Limb (tissue), 2 donors: Measurements from ENCODE around the gene SPDL1.

ENCODE experiments used
- DNase-seq, 2 donors: peaks; one replicate each; pipeline ENCODE4 v3.0.0-alpha.2; 2016; ENCODE audit errors: extremely low spot score in 2 of 2

Gene SPDL1

DNA sequence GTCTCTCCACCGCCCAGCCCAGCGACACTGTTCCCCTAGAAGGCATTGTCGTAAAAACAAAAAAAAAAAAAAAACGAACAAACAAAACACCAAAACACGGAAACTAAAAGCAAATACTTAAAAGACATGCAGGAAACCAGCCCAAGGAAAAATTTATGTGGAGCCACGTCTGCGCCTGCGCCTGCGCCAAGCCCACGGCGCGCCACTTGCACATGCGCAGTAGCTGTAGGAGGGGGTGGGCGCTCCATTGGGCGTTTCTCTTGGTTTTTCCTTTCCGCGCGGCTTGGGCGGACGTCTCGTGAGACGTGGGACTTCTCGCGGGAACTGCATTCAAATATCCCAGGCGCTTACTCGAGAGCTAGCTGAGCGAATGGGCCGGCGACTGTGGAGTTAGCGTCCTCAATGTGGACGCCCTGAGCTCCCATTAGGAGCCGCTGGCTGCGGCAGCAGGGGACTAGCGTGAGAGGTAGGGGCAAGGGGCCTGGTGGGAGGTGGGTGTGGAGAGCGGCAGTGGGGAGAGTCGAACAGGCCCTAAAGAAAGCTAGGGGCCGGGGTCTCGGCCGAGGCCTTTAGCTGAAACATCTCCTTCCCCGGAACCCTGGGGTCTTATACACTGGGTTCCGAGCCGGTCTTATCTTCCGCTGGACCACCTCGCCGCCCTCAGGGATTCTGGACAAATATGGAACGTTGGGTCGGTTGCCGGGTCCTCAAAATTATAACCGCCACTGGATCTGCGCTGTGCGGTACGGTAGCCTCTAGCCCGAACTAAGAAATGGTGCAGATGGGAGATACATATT, at the start of gene SPDL1:
SPDL1 (plus strand) TSS at position 350 of the 797 bp plus-strand sequence. CDS start 4,644 bp downstream, outside the sequence.
- peak; percentile 95 to 97 for DNase-seq

DNA sequence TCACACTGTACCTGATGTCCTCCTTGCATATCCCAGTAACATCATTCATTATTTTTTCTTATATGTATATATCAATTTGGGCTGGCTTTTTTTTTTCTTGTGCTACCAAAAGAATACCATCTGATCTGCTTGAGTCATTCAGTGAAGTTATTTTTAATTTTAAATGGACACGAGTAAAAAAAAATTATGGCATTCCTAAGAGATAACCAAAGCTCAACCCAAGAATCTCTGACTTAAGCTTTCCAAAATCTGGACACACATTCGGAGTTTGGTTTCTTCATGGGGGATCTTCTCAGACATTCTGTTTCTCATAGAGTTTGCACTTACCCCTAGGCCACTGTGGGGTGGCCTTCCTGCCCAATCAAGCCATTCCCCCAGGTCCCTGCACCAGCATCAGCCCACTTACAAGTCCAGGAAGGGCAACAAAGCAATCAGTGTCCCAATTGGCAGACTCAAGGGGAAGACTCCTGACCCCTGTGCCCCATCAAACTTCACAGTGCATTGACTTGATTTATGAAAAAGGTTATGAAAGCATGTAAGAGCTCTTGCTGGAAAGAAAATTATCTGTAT, 49.2 kb upstream of the SPDL1 start:
- no peak for DNase-seq

DNA sequence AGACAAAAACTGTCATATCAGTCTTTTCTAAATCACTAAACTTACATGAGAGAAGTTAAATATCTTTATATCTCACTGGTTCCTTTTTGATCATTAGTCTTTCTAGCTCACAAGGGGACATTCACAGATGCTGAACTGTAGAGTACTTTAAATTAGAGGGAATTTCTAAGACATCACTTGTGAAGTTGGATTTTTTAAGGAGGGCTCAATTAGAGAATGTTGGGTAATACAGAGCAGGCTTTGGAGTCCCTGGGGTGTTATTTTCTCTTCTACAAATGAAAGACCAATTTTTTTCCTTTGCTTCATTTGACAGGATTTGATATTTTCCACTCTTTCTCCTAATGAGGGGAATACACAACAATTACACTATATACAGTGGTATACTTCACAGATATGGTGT, 48.6 kb upstream of the SPDL1 start:
- DNase-seq = no peak

- no peak for DNase-seq
Measured at GRCh38 chr5:169538944-169539343, 44.6 kb upstream of the SPDL1 start.

GRCh38 chr5:169542811-169543210, 40.8 kb upstream of the SPDL1 start:
- DNase-seq = no peak

DNA sequence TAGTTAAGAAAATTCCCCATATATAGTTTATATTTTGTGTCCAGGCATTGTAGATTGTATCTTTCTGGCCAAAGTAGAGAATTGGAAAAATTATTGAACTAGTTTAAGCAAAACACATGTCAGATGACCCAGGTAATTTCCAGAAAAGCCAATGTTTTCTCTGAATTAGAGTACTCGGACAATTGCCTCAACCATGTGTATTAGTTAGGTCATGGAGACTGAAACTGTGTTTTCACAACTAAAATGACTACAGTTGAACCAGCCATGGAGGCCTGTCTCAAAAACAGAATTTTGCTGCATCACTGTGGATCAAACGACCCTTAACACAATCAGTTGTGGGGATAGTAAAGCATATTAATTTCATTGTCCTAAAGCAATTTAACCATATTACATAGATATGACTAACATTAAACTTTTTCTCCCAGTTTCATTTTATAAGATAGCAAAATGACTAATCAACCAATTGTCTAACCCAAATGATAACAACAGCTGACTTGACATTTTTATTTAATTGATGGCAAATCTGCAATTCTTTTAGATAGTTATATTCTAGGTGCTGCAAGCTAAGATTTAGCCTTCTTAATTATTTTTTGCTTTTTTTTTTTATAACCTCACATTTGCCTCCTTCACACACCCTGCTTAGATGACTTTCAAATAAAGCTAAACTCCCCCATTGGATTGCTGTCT, 39.2 kb upstream of the SPDL1 start:
- DNase-seq = no peak

- no peak for DNase-seq
Measured at GRCh38 chr5:169545762-169546161, 37.8 kb upstream of the SPDL1 start.

GRCh38 chr5:169546346-169546745, 37.2 kb upstream of the SPDL1 start:
- no peak for DNase-seq

DNA sequence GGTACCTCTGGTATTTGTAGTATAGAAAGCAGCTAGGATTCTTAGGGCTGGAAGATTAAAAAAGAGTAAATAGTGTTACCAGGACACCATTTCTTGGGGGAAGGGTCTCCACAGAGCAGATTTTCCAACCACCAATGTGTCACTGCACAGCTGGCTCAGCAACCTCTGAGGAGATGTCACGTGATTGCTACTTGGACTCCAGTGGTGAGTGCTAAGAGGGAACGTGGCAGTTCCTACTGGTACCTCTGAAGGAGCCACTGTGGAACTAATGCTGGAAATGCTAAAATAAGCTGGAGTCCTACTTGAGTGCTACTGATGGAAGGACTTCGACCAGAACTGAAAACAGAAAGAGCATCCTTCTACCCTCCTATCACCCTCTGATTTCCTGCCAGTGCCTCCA, 36.1 kb upstream of the SPDL1 start:
- DNase-seq = no peak

GRCh38 chr5:169548315-169548714, 35.3 kb upstream of the SPDL1 start:
- peak in 1 of 2 donors; percentile 72 for DNase-seq

DNA sequence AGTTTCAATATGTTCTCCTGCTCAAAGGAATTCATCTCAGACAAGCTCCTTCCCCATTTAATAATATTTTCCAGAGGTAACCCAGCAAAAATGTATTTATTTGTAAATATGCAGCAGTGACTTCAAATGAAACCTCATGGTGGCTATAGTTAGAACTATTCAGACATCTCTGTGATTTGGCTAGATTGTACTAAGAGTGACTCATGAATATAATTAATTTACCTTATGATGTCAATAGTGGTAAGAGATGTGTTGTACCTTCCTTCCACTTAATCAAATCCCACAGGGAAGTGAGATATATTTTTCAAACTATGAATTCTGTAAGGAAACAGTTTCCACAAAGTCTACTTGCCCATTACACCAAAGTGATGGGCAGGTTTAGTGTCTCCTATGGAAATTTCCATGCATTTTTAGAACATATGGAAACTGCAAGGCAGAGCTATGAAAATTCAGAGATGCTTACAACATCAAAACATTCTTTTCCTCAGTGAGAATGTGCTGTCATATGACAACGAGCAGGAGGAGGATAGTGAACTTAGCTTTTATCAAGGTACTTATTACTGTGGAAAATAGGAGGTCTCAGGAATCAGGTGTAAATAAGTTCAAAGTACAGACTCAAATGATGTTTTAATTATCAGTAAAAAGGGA, 34.0 kb upstream of the SPDL1 start:
- no peak for DNase-seq

DNA sequence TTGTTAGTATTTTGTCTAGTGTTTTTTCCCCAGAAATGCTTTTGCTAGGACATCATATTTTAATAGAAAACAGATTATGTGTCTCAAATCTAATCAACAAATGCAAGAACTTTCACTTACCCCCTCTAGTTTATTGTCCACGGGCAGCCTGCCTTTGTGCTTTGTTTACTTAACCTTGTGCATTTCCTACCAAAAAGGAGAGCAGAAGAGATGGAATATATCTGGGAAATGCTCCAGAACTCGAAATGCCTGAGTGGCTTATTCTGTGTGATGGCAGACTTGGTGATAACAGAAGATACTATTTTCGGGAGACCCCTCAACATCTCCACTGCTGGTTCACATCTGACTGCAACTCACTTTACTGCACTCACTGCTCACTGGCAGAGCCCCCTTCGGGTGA, 33.3 kb upstream of the SPDL1 start:
- no peak for DNase-seq

DNA sequence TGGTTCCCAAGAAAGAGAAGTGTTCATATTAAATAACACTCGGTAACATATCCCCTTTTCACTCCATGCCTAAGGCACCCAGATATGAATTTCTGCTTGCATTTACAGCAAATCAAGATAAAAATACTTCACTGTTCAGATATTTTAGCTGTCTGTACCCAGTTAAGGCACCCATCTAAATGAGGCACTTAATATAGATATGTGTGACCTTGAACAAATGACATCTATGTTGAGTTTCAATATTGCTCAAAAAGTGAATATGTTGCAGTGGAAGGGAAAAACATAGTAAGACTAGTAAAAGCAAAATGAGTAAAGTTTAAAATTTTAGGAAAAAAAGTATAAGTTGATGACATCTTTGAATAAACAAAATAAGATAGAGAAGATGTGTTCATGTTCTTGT, 32.4 kb upstream of the SPDL1 start:
- no peak for DNase-seq

DNA sequence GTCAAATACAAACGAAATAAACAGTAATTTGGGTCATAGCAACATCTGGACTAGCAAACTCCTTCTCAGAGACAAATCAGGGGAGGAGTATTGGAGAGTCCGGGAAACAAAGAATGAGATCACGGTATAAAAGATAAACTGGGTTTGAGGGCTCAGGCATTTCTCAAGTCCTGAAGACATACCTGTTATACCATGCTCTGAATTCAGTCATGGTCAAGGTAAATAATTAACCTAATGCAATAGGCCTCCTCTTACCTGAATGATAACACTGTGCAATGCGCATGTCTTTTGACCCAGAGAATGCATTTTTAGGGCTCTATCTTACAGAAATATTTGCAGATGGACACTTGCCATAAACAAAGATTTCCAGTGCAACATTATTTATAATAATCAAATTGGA, 31.9 kb upstream of the SPDL1 start:
- no peak for DNase-seq

- no peak for DNase-seq
Measured at GRCh38 chr5:169554251-169554650, 29.3 kb upstream of the SPDL1 start.

- no peak for DNase-seq
Measured at GRCh38 chr5:169557838-169558237, 25.7 kb upstream of the SPDL1 start.

DNA sequence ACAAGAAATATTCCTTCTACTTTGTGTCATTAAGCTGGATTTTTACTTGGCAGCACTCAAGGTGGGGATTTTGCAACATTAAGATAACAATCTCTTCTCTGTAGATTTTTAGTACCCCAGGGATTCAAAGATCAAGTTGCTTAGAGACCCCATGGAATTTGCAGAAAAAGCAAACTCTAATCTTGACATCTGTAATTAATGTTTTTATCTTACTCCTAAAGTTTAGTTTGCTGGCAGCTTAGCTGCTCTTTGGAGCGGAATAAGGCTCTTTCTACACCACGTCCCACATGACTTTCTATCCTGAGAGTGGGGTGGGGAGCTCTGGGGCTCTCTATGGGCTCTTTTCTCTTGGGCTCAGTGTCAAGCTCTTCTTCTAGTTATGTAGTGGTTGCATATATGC, 21.7 kb upstream of the SPDL1 start:
- no peak for DNase-seq

- no peak for DNase-seq
Measured at GRCh38 chr5:169563369-169563768, 20.2 kb upstream of the SPDL1 start.

GRCh38 chr5:169566202-169566601, 17.4 kb upstream of the SPDL1 start:
- DNase-seq = no peak

DNA sequence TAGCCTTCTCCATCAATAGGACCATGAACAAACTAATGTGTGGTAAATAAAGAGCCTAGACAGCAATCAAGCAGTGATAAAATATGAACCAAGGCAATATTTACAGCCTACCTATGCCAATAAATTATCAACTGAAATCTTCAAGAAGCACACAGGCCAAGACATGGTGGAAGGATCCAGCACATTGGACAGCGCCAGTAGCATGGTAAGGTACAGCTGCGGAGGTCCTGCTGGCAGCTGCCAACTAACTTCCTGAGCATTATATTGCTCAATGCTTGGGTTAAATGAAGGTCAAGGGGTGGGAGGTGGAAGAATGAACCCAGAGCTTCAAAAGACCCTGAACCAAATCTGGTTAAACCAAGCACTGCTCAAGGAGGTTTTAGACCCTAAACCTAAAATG, 16.5 kb upstream of the SPDL1 start:
- DNase-seq = peak in 1 of 2 donors; percentile 38

DNA sequence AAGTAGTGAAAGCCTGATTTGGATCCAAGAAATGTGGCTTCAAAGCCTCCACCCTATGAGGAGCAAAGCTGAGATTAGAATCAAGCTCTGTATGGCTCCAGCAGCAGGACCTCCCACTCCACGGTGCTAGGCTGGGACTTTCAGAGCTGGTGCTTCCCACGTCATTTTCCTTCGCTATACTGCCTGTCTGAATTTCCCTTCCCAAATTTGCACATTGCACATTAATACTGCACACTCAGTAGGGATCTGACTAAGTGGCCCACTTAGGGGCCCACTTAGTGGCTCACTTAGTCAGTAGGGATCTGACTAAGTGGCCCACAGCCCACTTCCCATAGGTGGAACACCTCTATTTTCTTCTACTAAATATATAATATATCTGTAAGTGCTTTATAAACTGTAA, 14.1 kb upstream of the SPDL1 start:
- no peak for DNase-seq

GRCh38 chr5:169571355-169571754, 12.2 kb upstream of the SPDL1 start:
- DNase-seq = no peak
